Gastroesophageal sphincter (tissue), 4 donors: ENCODE measurements around the gene SPDYE3. TPM values are rescaled to one million over a fixed set of nuclear protein-coding genes. Genes with fewer than 3 reads are reported as not detected.
"Not testable (repeated sequence)": the region's sequence is repeated elsewhere in the genome, so short reads cannot be mapped to it uniquely, and the experiment has no call there.

Source experiments
- ATAC-seq: fragments of 150-250 bp; one replicate; pipeline ENCODE4 v1.9.1; 2016; ENCODE audit warnings: mild to moderate bottlenecking, moderate library complexity
- H3K27ac ChIP-seq, 4 donors: fragments of 200-600 bp; sonication (generic) in 3 of 4; 1 replicate in 3 of 4; 2 replicates in 1 of 4; pipeline ENCODE4 v1.5.1; 2016 to 2019
- H3K27me3 ChIP-seq: fragments of 200-600 bp; sonication (generic); one replicate; pipeline ENCODE4 v1.5.1; 2019
- H3K36me3 ChIP-seq, 2 donors: fragments of 200-600 bp; sonication (generic); one replicate each; pipeline ENCODE4 v1.5.1; 2019; ENCODE audit warnings: control low read depth in 1 of 2
- H3K4me1 ChIP-seq, 3 donors: fragments of 200-600 bp; sonication (generic); 1 replicate in 2 of 3; 2 replicates in 1 of 3; pipeline ENCODE4 v1.5.1; 2016 to 2019; ENCODE audit warnings: control low read depth in 2 of 3
- H3K4me3 ChIP-seq, 2 donors: fragments of 200-600 bp; sonication (generic); one replicate each; pipeline ENCODE4 v1.5.1; 2019; ENCODE audit warnings: mild to moderate bottlenecking in 1 of 2, moderate library complexity in 1 of 2
- H3K9me3 ChIP-seq, 3 donors: fragments of 200-600 bp; sonication (generic); one replicate each; pipeline ENCODE4 v1.5.1; 2017 to 2019; ENCODE audit warnings: control low read depth in 2 of 3
- CTCF ChIP-seq, 4 experiments: fragments of 200-600 bp in 2 of 4; fragments of 450-650 bp in 2 of 4; sonication (generic) in 1 of 4; IDR thresholded peaks; one replicate each; pipeline ENCODE4 v1.5.1; 2017 to 2019; ENCODE audit warnings: antibody characterized with exemption in 4 of 4, mild to moderate bottlenecking in 2 of 4, moderate library complexity in 2 of 4
- EP300 ChIP-seq: sonication (generic); formaldehyde crosslinking; IDR thresholded peaks from one replicate; pipeline ENCODE4 v1.6.1; 2017; ENCODE audit warnings: antibody characterized with exemption, mild to moderate bottlenecking
- POLR2A ChIP-seq, 2 donors: fragments of 450-650 bp; IDR thresholded peaks; one replicate each; pipeline ENCODE4 v1.6.1; 2017; ENCODE audit warnings: antibody characterized with exemption in 2 of 2, mild to moderate bottlenecking in 2 of 2, moderate library complexity in 1 of 2
- POLR2AphosphoS5 ChIP-seq: sonication (generic); formaldehyde crosslinking; IDR thresholded peaks from one replicate; pipeline ENCODE4 v1.6.1; 2017; ENCODE audit warnings: antibody characterized with exemption
- WGBS, 2 donors: methylation state at CpG; one replicate each; pipeline ENCODE4 v1.1.5; 2018; ENCODE audit warnings: low coverage in 1 of 2; 5-methylcytosine and 5-hydroxymethylcytosine counted together
- total RNA-seq, 4 donors: library from RNA; depleted of rRNA; stranded (reverse); fragments of >200 nt; gene quantifications; one replicate each; pipeline ENCODE4 v1.1.0, GENCODE V29; 2016

The SPDYE3 gene
- total RNA-seq, 4 donors from 2014 or later: not detected

- Histone ChIP-seq H3K4me3 (no peak overlapping the region), H3K27me3 (no peaks in the 10 kb centered on the region), H3K4me1 (peaks cover 0 to 20% (median 0%) of the 10 kb centered on the region in 3 donors), H3K36me3 (no peaks in the 10 kb centered on the region), H3K27ac (no peak overlapping the region), H3K9me3 (no peaks in the 10 kb centered on the region)
- no peak for ATAC-seq
- whole genome bisulfite sequencing, 2 donors: 71 to 88% methylated on average over 1 of the region's 1 CpG
- no peak for TF ChIP-seq POLR2AphosphoS5
- no peak for TF ChIP-seq EP300
- TF ChIP-seq POLR2A (IDR thresholded peaks at IDR 0.05): no peak
- no peak for TF ChIP-seq CTCF (IDR thresholded peaks at IDR 0.05)
Observed at GRCh38 chr7:100275120-100275519, 32.4 kb upstream of the SPDYE3 start.

DNA sequence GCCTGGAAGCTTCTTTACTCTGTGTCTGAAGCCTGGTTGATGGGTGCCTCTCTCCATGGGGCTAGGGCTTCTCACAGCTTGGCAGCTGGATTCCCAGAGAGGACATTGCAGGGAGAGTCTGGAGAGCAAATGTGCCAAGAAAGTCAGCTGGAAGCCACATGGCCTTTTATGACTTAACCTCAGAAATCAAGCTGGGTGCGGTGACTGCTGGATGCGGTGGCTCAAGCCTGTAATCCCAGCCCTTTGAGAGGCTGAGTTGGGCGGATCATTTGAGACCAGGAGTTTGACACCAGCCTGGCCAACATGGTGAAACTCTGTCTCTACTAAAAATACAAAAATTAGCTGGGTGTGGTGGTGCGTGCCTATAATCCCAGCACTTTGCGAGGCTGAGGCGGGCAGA, 31.4 kb upstream of the SPDYE3 start:
- H3K4me1 ChIP-seq: peaks cover 0 to 11% (median 0%) of the 10 kb centered on the region in 3 donors
- WGBS, 2 donors: 90% methylated on average over 5 of the region's 6 CpGs; no CpG with 5 or more reads in 1 of the 2 donors
- not testable (repeated sequence) for H3K4me3 ChIP-seq, H3K27me3 ChIP-seq, H3K9me3 ChIP-seq, ATAC-seq, H3K27ac ChIP-seq, H3K36me3 ChIP-seq

- not testable (repeated sequence) for H3K27me3 ChIP-seq, H3K4me1 ChIP-seq, ATAC-seq, H3K9me3 ChIP-seq, H3K4me3 ChIP-seq, H3K27ac ChIP-seq
- WGBS, 2 donors: 80 to 93% methylated on average over 2 to 3 of the region's 3 CpGs
- peaks cover 0 to 15% of the 10 kb centered on the region in 2 donors for H3K36me3 ChIP-seq
Observed at GRCh38 chr7:100282069-100282608, 25.4 kb upstream of the SPDYE3 start.

DNA sequence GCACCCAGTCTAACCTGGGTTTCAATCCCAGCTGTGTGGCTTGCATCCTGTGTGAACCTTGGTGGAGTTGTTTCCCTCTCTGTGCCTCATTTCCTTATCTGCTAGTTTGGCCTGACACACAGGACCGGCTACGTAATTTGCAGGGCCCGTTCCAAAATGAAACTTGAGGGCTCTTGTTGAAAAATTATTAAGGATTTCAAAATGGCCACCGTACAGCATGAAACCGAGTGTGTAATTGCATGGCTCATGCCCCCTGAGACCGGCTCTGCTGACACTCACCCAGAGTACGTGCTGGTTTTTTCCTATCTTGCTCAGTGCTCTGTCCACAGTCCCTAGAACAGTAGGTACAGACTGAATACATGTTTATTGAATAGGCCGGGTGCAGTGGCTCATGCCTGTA, 24.4 kb upstream of the SPDYE3 start:
- 100% methylated on average over 1 of the region's 8 CpGs; no CpG with 5 or more reads in 1 of the 2 donors for WGBS, 2 donors
- not testable (repeated sequence) for H3K27me3 ChIP-seq, ATAC-seq, H3K27ac ChIP-seq, H3K4me1 ChIP-seq, H3K4me3 ChIP-seq, H3K9me3 ChIP-seq
- H3K36me3 ChIP-seq: peaks cover 0 to 15% of the 10 kb centered on the region in 2 donors

DNA sequence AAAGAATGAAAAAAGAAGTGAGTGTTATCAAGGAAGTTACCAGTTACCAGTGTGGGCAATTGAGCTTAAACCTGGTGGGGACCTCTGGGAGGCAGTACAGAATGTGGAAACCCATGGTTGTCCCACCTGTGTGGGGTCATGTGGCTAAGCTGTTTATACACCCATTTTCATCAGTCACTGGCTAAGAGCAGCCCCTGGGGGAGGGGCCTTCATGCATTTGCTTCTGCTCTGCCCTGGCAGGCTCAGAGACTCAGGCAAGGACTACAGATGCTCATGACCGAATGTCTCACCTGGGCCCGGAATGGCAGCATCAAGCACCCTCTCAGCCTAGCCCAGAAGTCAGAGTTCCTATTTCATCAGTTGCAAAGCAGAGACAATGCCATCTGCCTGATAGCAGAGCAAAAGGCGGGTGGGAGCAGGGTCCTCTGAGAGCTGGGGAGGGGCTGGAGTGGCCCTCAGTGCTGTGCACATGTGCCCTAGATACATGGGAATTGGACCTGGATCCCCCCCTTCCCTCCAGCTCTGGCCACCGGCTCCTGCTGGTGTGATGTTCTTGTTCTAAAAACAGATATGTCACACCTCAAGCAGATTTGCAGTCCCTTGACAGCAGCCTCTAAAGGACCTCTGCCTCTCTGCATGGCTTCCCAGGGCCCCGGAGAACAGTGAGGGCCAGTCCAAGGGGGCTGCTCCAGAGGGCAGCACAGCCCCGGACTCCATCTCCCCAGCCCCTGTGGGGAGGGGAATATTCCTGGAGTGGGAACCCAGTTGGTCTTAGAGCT, 20.1 kb upstream of the SPDYE3 start:
- peaks cover 0 to 15% of the 10 kb centered on the region in 2 donors for H3K36me3 ChIP-seq
- not testable (repeated sequence) for H3K27me3 ChIP-seq, H3K4me1 ChIP-seq, ATAC-seq, H3K9me3 ChIP-seq, H3K27ac ChIP-seq, H3K4me3 ChIP-seq
- WGBS, 2 donors: 69 to 100% methylated on average over 2 of the region's 6 CpGs

GRCh38 chr7:100288258-100288657, 19.2 kb upstream of the SPDYE3 start:
- WGBS, 2 donors: 100% methylated on average over 3 of the region's 3 CpGs; no CpG with 5 or more reads in 1 of the 2 donors
- not testable (repeated sequence) for H3K4me1 ChIP-seq, ATAC-seq, H3K9me3 ChIP-seq, H3K27ac ChIP-seq, H3K27me3 ChIP-seq, H3K4me3 ChIP-seq
- H3K36me3 ChIP-seq: peaks cover 0 to 10% of the 10 kb centered on the region in 2 donors

- not testable (repeated sequence) for H3K4me1 ChIP-seq, ATAC-seq, H3K9me3 ChIP-seq, H3K27me3 ChIP-seq, H3K4me3 ChIP-seq, H3K27ac ChIP-seq, H3K36me3 ChIP-seq
- no CpG with 5 or more reads among the region's 1 CpG for WGBS, 2 donors
Observed at GRCh38 chr7:100292162-100292561, 15.3 kb upstream of the SPDYE3 start.

DNA sequence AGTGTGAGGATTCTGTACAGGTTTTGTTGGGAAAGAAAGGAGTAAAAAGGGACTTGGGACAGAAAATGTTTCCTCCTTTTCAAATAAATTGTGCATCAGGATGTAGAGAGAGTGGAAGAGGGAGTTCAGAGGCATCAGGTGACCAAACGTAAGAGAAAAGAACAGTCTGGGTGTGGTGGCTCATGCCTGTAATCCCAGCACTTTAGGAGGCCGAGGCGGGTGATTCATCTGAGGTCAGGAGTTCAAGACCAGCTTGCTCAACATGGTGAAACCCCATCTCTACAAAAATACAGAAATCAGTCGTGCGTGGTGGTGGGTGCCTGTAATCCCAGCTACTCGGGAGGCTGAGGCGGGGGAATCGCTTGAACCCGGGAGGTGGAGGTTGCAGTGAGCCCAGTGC, 12.2 kb upstream of the SPDYE3 start:
- H3K36me3 ChIP-seq, H3K9me3 ChIP-seq, ATAC-seq, H3K27me3 ChIP-seq, H3K4me1 ChIP-seq, H3K4me3 ChIP-seq, H3K27ac ChIP-seq: not testable (repeated sequence)
- 84 to 88% methylated on average over 9 of the region's 9 CpGs for WGBS, 2 donors

DNA sequence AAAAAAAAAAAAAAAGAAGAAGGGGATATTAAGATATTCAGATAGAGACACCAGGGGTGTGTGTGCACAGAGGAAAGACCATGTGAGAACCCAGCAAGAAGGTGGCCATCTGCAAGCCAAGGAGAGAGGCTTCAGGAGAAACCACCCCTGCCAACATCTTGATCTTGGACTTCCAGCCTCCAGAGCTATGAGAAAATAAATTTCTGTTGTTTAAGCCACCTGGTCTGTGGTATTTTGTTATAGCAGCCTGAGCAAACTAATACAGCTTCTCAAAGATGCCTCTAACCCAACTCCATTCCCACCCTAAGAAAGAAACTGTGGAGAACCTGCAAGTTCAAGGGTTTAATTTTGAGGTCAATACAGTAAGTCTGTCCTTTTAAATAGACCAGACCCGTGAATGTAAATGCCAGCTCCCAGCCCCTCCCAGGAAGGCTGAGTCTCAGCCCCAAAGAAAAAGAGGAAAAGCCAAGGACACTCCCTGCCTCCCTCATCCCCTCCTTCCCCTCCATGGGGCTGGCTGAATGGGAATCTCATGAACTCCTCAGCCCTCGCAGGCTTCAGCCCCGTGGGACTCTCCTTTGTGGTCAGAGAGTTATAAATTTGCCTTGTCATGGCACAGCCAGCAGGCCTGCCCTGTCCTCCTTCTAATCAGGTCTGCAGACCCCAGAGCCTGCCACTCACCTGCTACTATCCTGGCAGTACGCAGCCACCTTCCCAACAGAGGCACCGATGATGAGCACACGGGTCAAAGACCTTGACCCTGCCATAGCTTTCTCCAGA, 9.5 kb upstream of the SPDYE3 start:
- not testable (repeated sequence) for H3K4me1 ChIP-seq, H3K27ac ChIP-seq, H3K27me3 ChIP-seq, H3K4me3 ChIP-seq, H3K36me3 ChIP-seq, H3K9me3 ChIP-seq, ATAC-seq
- 40 to 80% methylated on average over 1 of the region's 6 CpGs for WGBS, 2 donors

GRCh38 chr7:100298632-100298895, 8.9 kb upstream of the SPDYE3 start:
- H3K27me3 ChIP-seq, H3K27ac ChIP-seq, H3K4me3 ChIP-seq, H3K4me1 ChIP-seq, H3K36me3 ChIP-seq, ATAC-seq, H3K9me3 ChIP-seq: not testable (repeated sequence)
- WGBS, 2 donors: 77 to 83% methylated on average over 7 of the region's 7 CpGs

DNA sequence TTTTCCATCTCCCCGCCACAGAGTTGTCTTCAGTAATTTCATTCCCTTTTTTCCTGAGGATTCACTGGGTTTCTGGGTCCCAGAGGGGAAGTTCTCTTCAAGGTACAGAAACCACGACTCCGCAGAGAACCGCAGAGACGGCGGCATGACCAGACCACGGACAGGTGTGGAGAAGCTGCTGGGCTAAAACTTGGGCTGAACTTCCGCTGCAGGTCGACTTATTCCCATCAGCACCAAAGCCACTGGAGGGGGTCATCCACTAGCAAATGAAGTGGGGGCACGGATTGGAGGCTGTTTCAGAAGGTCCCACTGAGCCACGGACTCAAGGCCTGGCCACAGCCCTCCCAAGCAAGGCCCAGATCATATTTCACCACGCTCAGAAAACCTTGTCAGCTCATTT, 3.0 kb upstream of the SPDYE3 start:
- not testable (repeated sequence) for H3K4me3 ChIP-seq, H3K4me1 ChIP-seq, H3K36me3 ChIP-seq, H3K27ac ChIP-seq, H3K9me3 ChIP-seq, H3K27me3 ChIP-seq, ATAC-seq
- no CpG with 5 or more reads among the region's 12 CpGs for WGBS, 2 donors

DNA sequence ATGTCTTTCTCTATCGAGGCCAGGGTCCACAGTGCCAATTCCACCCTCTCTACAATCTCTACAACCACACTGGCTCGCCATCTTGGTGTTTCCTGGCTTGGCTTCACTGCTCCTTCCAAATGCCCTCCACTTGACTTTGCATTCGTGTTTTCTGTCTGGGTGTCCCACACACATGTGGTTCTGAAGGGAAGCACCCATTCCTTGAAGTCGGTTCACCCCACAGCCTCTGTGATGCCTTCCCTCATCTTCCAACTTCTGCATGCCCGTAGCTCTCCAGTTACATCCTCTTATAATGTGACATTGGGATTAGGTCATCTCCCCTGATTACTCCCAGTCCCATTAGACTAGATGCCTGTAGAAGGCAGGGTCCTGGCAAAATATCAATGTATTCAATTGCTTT, 10.8 kb downstream of the SPDYE3 start:
- not testable (repeated sequence) for H3K27ac ChIP-seq, H3K4me3 ChIP-seq, ATAC-seq, H3K27me3 ChIP-seq, H3K4me1 ChIP-seq, H3K9me3 ChIP-seq
- peaks cover 0 to 30% of the 10 kb centered on the region in 2 donors for H3K36me3 ChIP-seq
- 92% methylated on average over 2 of the region's 5 CpGs; no CpG with 5 or more reads in 1 of the 2 donors for WGBS, 2 donors
